ENCODE measurements around the gene RGS18. TPM values are rescaled to one million over a fixed set of nuclear protein-coding genes. Genes with fewer than 3 reads are reported as not detected.
"Not testable (repeated sequence)": the region's sequence is repeated elsewhere in the genome, so short reads cannot be mapped to it uniquely, and the experiment has no call there.

The RGS18 gene
- total RNA-seq, result 1 to 10 TPM in 1 of 2 donors, under 1 TPM in 1; 0.46 to 1.7 TPM
- long read RNA-seq, result 0 reads

- intact Hi-C loops (cut with DNase I, micrococcal nuclease), result no loop called here
- no peak for ATAC-seq
- no peak for DNase-seq
Observed at GRCh38 chr1:192158181-192158580, at the start of gene RGS18. Gene RGS18, plus strand, starts transcription at chr1:192158462. Its CDS starts 176 bp downstream, at chr1:192158638.

DNA sequence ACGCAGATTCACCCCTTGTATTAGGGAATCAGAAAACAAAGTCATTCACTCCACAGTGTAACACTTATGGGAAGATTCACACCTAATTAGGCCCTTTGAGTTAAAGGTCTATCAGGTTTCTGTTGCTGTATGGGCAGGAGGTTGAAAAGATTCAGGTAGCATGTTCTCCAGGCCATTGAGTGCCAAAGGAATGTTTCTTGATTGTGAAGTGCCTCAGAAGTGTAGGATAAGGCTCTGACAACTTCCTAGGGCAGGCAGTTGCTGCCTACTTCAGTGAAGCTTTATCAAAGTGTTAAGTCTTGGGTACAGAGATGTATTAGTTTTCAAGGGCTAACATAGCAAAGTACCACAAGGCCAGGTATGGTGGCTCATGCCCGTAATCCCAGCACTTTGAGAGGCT is 48.7 kb upstream of the RGS18 start:
- ATAC-seq, result no peak
- intact Hi-C loops (cut with DNase I, micrococcal nuclease), result no loop called here
- no peak for DNase-seq

GRCh38 chr1:192115000-192115399 is 43.3 kb upstream of the RGS18 start:
- intact Hi-C loops (cut with DNase I, micrococcal nuclease), result no loop called here
- ATAC-seq (no peak), DNase-seq (no peak)

- ATAC-seq (no peak), DNase-seq (no peak)
- intact Hi-C loops (cut with DNase I, micrococcal nuclease), result no loop called here
Observed at GRCh38 chr1:192118881-192119405, 39.3 kb upstream of the RGS18 start.

DNA sequence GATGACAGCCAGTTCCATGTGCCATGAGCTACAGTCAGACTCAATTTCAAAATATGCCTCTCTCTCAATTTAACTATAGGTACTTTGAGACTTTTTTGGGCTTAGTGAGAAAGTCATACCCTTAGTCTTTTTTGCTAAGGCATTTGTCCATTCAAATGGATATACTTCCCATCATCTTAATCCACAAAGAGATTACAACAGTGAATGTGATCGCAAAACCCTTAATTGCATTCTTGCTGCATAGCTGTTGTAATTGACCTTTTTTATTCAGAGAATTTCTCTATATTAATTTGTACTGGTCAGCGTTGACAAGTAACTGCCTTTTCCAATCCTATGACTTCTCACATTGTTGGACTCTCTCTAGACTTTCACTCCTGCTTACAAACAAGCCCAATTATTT is 38.6 kb upstream of the RGS18 start:
- intact Hi-C loops (cut with DNase I, micrococcal nuclease), result no loop called here
- ATAC-seq, result no peak

DNA sequence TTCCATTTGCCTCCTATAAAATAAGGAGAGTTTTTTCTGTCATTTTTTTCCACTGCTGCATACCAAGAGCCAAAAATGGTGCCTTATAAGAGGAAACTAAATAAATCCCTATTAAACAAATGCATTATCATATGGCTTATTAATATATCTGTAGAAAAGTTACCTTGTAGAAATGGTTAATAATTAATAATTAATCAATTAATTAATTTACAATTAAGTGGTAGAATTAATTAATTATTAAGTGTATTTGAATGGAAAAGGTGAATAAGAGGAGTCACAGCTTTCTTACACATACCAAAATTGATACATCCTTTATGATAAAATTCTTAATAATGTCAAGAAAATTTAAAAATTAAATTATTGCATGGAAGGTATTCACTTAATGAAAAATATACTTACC is 35.6 kb upstream of the RGS18 start:
- DNase-seq (no peak), ATAC-seq (no peak)
- intact Hi-C loops (cut with DNase I, micrococcal nuclease), result no loop called here

More for the DNA sequence above, 38.6 kb upstream of the RGS18 start:
- no peak for DNase-seq

GRCh38 chr1:192123212-192123611 is 35.0 kb upstream of the RGS18 start:
- intact Hi-C loops (cut with DNase I, micrococcal nuclease), result no loop called here
- no peak for ATAC-seq
- no peak for DNase-seq

- no peak for DNase-seq
- intact Hi-C loops (cut with DNase I, micrococcal nuclease), result no loop called here
- ATAC-seq, result no peak
Observed at GRCh38 chr1:192126030-192126619, 32.1 kb upstream of the RGS18 start.

- DNase-seq (no peak), ATAC-seq (no peak)
- intact Hi-C loops (cut with DNase I, micrococcal nuclease), result no loop called here
Observed at GRCh38 chr1:192130175-192130574, 28.1 kb upstream of the RGS18 start.

DNA sequence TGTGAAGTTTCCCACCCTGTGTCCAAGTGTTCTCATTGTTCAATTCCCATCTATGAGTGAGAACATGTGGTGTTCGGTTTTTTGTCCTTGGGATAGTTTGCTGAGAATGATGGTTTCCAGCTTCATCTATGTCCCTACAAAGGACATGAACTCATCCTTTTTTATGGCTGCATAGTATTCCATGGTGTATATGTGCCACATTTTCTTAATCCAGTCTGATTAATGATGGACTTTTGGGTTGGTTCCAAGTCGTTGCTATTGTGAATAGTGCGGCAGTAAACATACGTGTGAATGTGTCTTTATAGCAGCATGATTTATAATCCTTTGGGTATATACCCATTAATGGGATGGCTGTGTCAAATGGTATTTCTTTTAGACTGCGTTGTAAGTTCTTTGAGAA is 27.4 kb upstream of the RGS18 start:
- intact Hi-C loops (cut with DNase I, micrococcal nuclease); DNase-seq; ATAC-seq: not testable (repeated sequence)

DNA sequence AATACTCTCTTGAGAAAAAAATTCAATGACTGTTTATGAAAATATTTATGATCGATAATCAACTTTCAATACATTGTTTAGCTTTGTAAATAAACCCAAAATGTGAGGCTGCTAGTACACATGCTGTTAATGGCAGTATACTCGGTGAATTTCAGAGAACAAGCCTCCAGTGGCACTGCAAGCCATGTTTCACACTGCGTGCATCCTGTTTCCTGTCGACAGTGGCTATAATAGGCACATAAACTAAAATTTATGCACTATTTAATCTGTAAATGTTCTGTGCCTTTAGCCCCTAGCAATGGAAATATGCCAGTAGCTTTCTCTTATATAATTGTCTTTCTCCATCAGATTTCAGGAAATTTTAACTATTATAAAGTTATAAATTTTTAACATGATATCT is 26.3 kb upstream of the RGS18 start:
- no peak for ATAC-seq
- intact Hi-C loops (cut with DNase I, micrococcal nuclease), result no loop called here
- DNase-seq, result no peak

DNA sequence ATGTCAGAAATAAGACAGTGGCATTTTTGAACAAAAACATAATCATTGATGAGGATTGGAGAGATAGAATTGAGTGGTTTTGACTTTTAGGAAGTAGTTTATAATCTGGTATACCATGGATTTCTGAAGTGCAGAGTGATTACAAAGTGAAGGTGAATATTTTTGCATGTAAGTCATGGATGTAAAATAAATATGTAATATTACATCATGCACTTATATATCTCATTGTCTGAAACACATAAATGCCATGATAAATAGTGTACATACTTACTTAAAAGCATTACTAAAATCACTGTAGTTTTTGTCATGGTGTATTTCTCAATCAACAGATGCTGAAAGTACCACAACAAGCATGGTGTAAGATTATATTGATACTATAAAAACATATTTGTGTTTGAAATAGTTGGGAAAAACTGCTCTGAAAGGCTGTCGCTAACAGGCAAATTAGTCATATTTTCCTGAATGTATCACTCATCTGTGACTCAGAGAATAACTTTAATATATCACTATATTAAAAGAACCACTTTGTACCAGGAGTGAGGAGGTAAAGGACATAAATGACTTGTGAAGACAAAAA is 24.8 kb upstream of the RGS18 start:
- DNase-seq, result no peak
- intact Hi-C loops (cut with DNase I, micrococcal nuclease), result no loop called here
- no peak for ATAC-seq

- ATAC-seq (no peak), DNase-seq (no peak)
- intact Hi-C loops (cut with DNase I, micrococcal nuclease), result no loop called here
Observed at GRCh38 chr1:192140382-192140781, 17.9 kb upstream of the RGS18 start.

DNA sequence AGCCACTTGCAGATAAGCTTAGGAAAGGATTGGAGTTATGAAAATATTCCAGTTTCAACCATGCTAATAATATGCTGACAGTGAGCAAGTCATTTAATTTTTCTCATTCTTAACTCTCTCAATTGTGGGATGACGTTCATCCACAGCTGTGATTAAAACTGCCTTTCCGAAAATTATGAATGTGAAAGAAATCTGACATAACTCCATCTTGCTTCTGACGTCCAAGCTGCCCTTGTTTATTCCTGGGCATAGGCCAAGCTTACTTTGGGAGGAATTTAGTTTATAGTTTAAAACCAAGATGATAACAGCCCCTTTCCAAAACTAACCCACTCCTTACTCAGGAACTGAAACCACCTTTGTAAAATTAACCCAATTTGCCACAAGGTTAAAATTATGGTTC is 11.0 kb upstream of the RGS18 start:
- ATAC-seq, result no peak

DNA sequence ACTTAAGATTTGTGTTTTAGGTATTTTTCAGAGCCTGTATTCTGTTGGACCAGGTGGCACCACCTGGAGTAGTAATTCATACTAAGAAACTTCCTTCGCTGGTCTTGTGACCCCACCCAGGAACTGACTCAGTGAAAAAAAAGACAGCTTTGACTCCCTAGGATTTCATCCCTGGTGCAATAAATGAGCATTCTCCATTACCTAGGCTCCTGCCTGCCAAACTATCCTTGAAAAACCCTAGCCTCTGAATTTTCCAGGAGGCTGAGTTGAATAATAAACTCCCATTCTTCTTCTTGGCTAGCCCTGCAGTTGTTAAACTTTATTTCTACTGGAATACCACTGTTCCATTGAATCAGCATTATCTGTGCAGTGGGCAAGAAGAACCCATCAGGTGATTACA is 10.6 kb upstream of the RGS18 start:
- intact Hi-C loops (cut with DNase I, micrococcal nuclease), result no loop called here
- DNase-seq, result no peak
- no peak for ATAC-seq

More for the DNA sequence above, 11.0 kb upstream of the RGS18 start:
- intact Hi-C loops (cut with DNase I, micrococcal nuclease), result no loop called here
- no peak for DNase-seq

GRCh38 chr1:192151176-192151575 is 7.1 kb upstream of the RGS18 start:
- ATAC-seq (no peak), DNase-seq (no peak)
- intact Hi-C loops (cut with DNase I, micrococcal nuclease), result no loop called here

- ATAC-seq (no peak), DNase-seq (no peak)
- intact Hi-C loops (cut with DNase I, micrococcal nuclease), result no loop called here
Observed at GRCh38 chr1:192153276-192153675, 5.0 kb upstream of the RGS18 start.

DNA sequence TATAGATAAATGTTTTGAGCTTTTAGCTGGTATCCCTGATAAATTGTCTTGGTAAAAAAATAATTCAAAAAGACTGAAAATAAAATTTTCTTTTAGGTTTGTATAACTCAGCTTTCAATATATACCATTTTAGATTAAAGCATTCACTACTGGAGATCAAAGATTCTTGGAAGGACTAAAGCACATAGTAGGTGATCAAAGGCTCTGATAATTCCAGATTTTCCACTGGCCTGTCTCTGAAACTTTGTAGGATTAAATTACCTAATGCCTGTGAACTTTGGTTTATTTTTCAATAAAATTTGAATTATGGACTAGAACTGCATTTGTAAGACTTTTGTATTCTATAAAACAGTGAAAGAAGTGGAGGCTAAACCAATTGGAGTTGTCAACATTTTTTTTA is 1.2 kb upstream of the RGS18 start:
- no peak for DNase-seq
- no peak for ATAC-seq
- intact Hi-C loops (cut with DNase I, micrococcal nuclease), result no loop called here

- no peak for ATAC-seq
- intact Hi-C loops (cut with DNase I, micrococcal nuclease), result no loop called here
Observed at GRCh38 chr1:192159014-192159413, 752 bp downstream of the RGS18 start.

GRCh38 chr1:192159781-192160180 is 1.5 kb downstream of the RGS18 start:
- no peak for DNase-seq
- no peak for ATAC-seq
- intact Hi-C loops (cut with DNase I, micrococcal nuclease), result no loop called here

More at GRCh38 chr1:192159014-192159413, 752 bp downstream of the RGS18 start:
- no peak for DNase-seq

DNA sequence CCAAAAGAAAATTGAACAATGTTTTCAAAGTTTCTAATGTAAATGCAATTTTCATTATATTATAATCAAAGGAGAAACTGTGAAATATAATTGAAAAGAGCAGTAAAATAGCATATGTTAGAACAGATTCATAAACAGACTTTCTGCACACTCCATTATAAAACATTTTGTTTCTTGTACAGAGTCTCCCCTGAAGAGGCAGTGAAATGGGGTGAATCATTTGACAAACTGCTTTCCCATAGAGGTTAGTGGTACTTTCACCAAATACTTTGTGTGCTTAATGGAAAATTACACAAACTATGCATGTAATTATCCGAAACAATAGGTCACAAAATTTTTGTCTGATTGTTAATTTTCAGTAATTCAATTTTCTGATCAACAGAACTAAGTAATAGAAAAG is 1.9 kb downstream of the RGS18 start:
- intact Hi-C loops (cut with DNase I, micrococcal nuclease), result no loop called here
- no peak for DNase-seq

More for the DNA sequence above, 1.9 kb downstream of the RGS18 start:
- no peak for ATAC-seq
